ENCODE measurements around the gene PRKAG1.

The PRKAG1 gene

DNA sequence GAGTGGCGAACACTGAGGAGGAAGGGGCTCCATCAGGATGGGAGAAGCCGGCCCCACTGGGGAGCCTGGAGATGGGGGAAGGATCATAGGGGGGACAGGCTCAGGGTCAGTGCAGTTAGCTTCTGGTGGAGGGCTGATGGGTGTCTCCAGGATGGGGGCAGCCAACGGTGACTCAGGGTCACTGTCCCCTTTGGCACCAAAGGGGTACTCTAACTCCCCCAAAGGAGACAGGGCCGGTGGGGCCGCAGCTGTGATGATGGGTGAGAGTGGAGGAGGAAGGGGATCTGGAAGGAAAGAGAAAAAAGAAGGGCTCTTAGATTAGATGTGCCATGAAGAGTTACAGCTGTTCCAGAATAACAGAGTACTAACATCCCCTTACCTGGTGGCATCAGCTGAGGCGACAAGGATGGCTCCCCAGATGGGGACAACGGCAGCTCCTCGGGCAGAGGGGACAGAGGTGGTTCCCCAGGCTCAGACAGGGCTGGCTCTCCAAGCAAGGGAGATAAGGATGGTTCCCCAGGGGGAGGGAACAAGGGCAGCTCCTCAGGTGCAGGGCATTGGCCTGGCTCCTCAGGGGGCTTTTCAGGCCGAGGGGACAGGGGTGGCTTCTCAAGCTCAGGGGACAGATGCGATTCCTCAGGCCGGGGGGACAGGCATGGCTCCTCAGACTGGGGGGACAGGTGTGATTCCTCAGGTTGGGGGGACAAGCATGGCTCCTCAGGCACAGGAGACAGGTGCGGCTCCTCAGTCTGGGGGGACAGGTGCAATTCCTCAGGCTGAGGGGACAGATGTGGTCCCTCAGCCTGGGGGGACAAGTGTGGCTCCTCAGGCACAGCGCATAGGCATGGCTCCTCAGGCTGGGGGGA lies 32.2 kb upstream of the PRKAG1 start:
- DNase-seq, result no peak
- in situ Hi-C loops (cut with MboI; ENCODE audit: low pct_unique_long_range_greater_than_20kb, low sequenced_read_pairs), result no loop called here

- DNase-seq, result no peak
- in situ Hi-C loops (cut with MboI; ENCODE audit: low pct_unique_long_range_greater_than_20kb, low sequenced_read_pairs), result no loop called here
These were observed 31.1 kb upstream of the PRKAG1 start for GRCh38 chr12:49049566-49050224.

GRCh38 chr12:49048953-49049352 lies 30.4 kb upstream of the PRKAG1 start:
- DNase-seq, result no peak
- in situ Hi-C loops (cut with MboI; ENCODE audit: low pct_unique_long_range_greater_than_20kb, low sequenced_read_pairs), result no loop called here

GRCh38 chr12:49046129-49046895 lies 27.7 kb upstream of the PRKAG1 start:
- in situ Hi-C loops (cut with MboI; ENCODE audit: low pct_unique_long_range_greater_than_20kb, low sequenced_read_pairs), result no loop called here

DNA sequence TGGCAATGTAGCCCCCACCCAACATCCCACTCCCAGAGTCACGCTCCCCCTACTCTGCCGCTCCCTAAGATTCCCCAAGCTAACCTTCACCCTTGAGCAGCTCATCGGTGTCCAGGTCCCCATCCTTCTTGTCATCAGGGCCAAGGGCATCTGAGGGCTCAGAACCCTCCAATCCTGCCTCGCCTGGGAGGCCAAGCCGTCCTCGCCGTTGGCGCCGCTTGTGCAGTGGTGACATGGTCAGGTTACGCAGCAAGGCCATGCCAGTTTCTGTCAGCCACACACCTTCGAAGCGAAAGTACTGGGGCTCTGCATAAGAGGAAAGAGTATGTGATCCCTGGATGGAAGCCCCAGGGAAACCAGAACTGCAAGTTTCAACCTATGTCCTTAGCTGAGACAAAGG lies 26.1 kb upstream of the PRKAG1 start:
- in situ Hi-C loops (cut with MboI; ENCODE audit: low pct_unique_long_range_greater_than_20kb, low sequenced_read_pairs), result no loop called here
- no peak for DNase-seq

More at GRCh38 chr12:49046129-49046895, 27.7 kb upstream of the PRKAG1 start:
- no peak for DNase-seq

DNA sequence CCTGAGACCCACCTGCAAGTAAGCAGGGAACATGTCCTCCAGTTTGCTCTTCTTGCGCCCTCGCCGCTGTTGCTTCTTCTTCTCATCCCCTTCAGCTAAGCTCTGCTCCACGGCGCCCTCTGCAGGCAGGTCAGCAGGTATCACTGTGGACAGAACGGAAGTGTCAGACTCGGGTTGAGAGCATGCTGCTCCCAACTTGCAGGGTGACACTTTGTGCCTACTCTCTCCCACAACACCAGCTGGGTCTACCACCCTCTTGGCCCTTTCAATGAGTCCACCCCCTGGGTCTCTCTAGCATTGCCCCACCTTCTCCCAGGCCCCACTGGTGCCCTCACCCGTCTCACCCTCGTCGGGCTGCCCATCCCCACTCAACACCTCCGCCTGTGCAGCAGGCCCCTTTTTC lies 25.3 kb upstream of the PRKAG1 start:
- peak; percentile 75 for DNase-seq
- in situ Hi-C loops (cut with MboI; ENCODE audit: low pct_unique_long_range_greater_than_20kb, low sequenced_read_pairs), result no loop called here

GRCh38 chr12:49043241-49043640 lies 24.7 kb upstream of the PRKAG1 start:
- no peak for DNase-seq
- in situ Hi-C loops (cut with MboI; ENCODE audit: low pct_unique_long_range_greater_than_20kb, low sequenced_read_pairs), result no loop called here

GRCh38 chr12:49041881-49042484 lies 23.4 kb upstream of the PRKAG1 start:
- in situ Hi-C loops (cut with MboI; ENCODE audit: low pct_unique_long_range_greater_than_20kb, low sequenced_read_pairs), result no loop called here
- DNase-seq, result no peak

GRCh38 chr12:49041036-49041880 lies 22.7 kb upstream of the PRKAG1 start:
- no peak for DNase-seq
- in situ Hi-C loops (cut with MboI; ENCODE audit: low pct_unique_long_range_greater_than_20kb, low sequenced_read_pairs), result no loop called here

- DNase-seq, result no peak
- in situ Hi-C loops (cut with MboI; ENCODE audit: low pct_unique_long_range_greater_than_20kb, low sequenced_read_pairs), result no loop called here
These were observed 21.8 kb upstream of the PRKAG1 start for GRCh38 chr12:49040364-49040855.

DNA sequence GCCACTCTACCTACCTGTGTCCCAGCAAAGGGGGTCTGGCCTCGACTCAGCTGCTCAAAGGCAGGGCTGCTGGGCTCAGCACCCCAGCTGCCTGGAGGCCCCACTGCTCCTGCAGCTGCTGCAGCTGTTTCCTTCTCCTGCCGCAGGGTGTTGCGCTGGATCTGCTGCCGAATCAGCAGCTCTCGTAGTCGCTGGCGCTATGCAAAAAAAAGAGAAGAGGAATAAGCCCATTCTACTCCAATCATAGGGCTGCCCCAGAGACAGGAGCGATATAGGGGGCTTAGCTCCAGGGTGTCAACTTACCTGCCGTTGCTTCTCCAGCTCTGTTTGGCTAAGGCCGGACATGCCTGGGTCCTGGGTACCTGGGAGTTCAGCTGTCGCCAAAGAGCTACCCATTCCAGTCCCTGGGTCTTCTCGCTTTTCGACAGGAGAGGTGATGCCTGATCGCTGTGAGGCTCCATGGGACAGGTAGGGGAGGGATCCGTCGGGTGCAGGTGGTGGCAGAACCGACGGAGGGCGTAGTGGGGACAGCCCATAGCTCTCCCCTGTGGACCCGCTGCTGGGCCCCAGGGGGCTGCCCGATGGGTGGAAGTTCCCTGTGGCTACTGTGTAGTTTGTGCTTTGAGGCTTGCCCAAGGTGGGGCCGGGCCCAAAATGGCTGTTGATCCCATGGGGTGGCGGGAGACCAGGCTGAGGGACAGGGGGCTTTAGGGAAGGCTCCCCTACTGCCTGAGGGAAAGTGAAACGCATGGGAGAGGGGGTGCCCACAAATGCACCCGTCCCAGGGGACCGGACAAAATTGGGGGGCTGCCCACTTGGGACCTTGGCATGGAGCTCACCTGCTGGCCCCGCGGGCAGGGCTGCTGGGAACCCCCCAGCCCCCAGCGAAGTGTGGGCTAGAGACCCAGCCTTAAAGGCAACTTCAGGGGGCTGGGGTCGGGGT lies 21.1 kb upstream of the PRKAG1 start:
- in situ Hi-C loops (cut with MboI; ENCODE audit: low pct_unique_long_range_greater_than_20kb, low sequenced_read_pairs), result no loop called here
- DNase-seq, result no peak

- no peak for DNase-seq
These were observed 19.8 kb upstream of the PRKAG1 start for GRCh38 chr12:49038291-49038955.

GRCh38 chr12:49037947-49038237 lies 19.3 kb upstream of the PRKAG1 start:
- in situ Hi-C loops (cut with MboI; ENCODE audit: low pct_unique_long_range_greater_than_20kb, low sequenced_read_pairs), result no loop called here
- no peak for DNase-seq

More at GRCh38 chr12:49038291-49038955, 19.8 kb upstream of the PRKAG1 start:
- in situ Hi-C loops (cut with MboI; ENCODE audit: low pct_unique_long_range_greater_than_20kb, low sequenced_read_pairs), result no loop called here

DNA sequence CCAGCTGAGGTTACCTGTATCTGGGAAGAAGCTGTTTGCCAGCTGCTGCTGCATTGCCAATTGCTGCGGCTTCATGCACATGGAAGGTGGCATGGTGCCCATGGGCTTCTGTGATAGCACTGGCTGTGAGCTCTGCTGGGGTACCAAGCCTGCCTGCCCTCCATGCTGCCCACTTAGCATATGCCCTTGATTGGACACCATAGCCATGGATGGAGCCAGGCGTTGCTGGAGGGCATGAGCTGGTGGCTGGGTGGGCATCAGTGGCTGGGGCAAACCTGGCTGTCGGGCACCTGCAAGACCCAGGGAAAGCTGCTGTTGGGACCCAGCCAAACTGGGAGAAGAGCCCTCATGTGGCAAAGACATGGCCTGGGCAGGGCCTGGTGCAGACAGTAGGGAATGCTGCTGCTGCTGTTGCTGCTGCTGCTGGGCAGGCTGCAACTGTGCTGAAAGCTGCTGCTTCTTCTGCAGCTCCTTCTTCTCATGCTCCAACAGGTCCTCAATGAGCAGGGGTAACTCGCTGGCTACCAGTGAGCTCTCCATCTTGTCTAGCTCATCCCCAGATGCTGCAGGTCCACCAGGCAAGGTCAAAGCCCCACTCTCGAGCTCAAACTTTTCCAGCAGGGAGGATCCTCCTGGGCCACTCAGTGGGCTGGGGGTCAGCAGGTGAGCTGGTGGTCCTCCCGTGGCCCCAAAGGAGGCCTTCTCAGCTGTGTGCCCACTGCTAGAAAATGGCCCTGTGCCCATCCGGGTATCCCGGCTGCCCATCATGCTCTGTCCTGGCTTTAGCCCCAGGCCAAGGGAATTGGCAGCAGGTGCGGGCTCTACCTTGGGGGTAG lies 18.8 kb upstream of the PRKAG1 start:
- no peak for DNase-seq
- in situ Hi-C loops (cut with MboI; ENCODE audit: low pct_unique_long_range_greater_than_20kb, low sequenced_read_pairs), result no loop called here

- DNase-seq, result no peak
- in situ Hi-C loops (cut with MboI; ENCODE audit: low pct_unique_long_range_greater_than_20kb, low sequenced_read_pairs), result no loop called here
These were observed 17.5 kb upstream of the PRKAG1 start for GRCh38 chr12:49036029-49036428.

- in situ Hi-C loops (cut with MboI; ENCODE audit: low pct_unique_long_range_greater_than_20kb, low sequenced_read_pairs), result no loop called here
- no peak for DNase-seq
These were observed 15.7 kb upstream of the PRKAG1 start for GRCh38 chr12:49034286-49034622.

Data from KBM-7 (cell line).